ENCODE measurements around the gene CAMK2A. TPM values are rescaled to one million over a fixed set of nuclear protein-coding genes. Genes with fewer than 3 reads are reported as not detected.

Gene CAMK2A
- total RNA-seq, 4 donors from 2014 or later, result 1.2 TPM; not detected in 3

- no peak for TF ChIP-seq POLR2A (IDR thresholded peaks at IDR 0.05)
- TF ChIP-seq CTCF (IDR thresholded peaks at IDR 0.05), result no peak
- Histone ChIP-seq H3K36me3 (no peaks in the 10 kb centered on the region), H3K9me3 (no peaks in the 10 kb centered on the region), H3K27me3 (no peaks in the 10 kb centered on the region), H3K4me3 (no peak overlapping the region), H3K27ac (no peak overlapping the region), H3K4me1 (peaks cover 0 to 7% (median 3%) of the 10 kb centered on the region in 4 donors)
- DNase-seq, result no peak
Observed at GRCh38 chr5:150305557-150305956, 16.0 kb upstream of the CAMK2A start.

DNA sequence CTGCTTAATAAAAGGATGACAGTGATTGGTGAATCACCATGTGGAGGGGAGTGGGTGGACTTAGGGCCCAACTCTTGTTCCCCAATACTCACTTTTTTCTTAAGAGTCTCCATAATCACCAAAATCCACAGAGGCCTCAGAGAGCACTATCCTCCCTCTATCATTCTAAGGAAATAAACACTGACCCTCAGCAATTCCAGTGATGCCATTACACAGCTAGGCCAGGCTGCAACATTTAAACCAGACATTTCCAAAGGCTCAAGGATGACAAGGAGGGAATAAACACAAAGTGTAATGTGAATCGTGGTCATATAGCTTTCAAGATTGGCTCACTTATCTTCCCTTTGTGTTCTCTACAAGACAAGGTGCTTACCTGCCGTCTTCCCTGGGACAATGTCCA, 15.5 kb upstream of the CAMK2A start:
- no peak for DNase-seq
- Histone ChIP-seq H3K27me3 (no peaks in the 10 kb centered on the region), H3K4me1 (peaks cover 0 to 7% (median 3%) of the 10 kb centered on the region in 4 donors), H3K36me3 (no peaks in the 10 kb centered on the region), H3K9me3 (no peaks in the 10 kb centered on the region), H3K27ac (no peak overlapping the region), H3K4me3 (no peak overlapping the region)
- no peak for TF ChIP-seq POLR2A (IDR thresholded peaks at IDR 0.05)
- TF ChIP-seq CTCF (IDR thresholded peaks at IDR 0.05), result no peak

GRCh38 chr5:150304481-150305081, 15.0 kb upstream of the CAMK2A start:
- DNase-seq, result no peak
- Histone ChIP-seq H3K27ac (peak overlapping the region in 1 of 4 donors; percentile 59), H3K4me3 (no peak overlapping the region), H3K27me3 (no peaks in the 10 kb centered on the region), H3K36me3 (no peaks in the 10 kb centered on the region), H3K4me1 (peaks cover 0 to 7% (median 3%) of the 10 kb centered on the region in 4 donors), H3K9me3 (no peaks in the 10 kb centered on the region)
- TF ChIP-seq POLR2A (IDR thresholded peaks at IDR 0.05) (no peak), CTCF (IDR thresholded peaks at IDR 0.05) (no peak)

- TF ChIP-seq CTCF (IDR thresholded peaks at IDR 0.05) (no peak), POLR2A (IDR thresholded peaks at IDR 0.05) (no peak)
- Histone ChIP-seq H3K4me1 (peaks cover 0 to 7% (median 3%) of the 10 kb centered on the region in 4 donors), H3K9me3 (no peaks in the 10 kb centered on the region), H3K36me3 (no peaks in the 10 kb centered on the region), H3K4me3 (no peak overlapping the region), H3K27me3 (no peaks in the 10 kb centered on the region), H3K27ac (peak overlapping the region in 1 of 4 donors; percentile 59)
- no peak for DNase-seq
Observed at GRCh38 chr5:150303660-150304386, 14.2 kb upstream of the CAMK2A start.

- no peaks in the 10 kb centered on the region for H3K27me3 ChIP-seq
- TF ChIP-seq CTCF (IDR thresholded peaks at IDR 0.05) (no peak), POLR2A (IDR thresholded peaks at IDR 0.05) (no peak)
- no peak for DNase-seq
- no peaks in the 10 kb centered on the region for H3K36me3 ChIP-seq
- peak overlapping the region in 2 of 4 donors; percentile 31 to 32 for H3K4me3 ChIP-seq
- peak overlapping the region in 3 of 4 donors; percentile 39 to 59 (median 46) for H3K27ac ChIP-seq
- H3K9me3 ChIP-seq, result no peaks in the 10 kb centered on the region
- H3K4me1 ChIP-seq, result peaks cover 0 to 7% (median 3%) of the 10 kb centered on the region in 4 donors
Observed at GRCh38 chr5:150303070-150303615, 13.6 kb upstream of the CAMK2A start.

Measured in Peyer's patch (tissue), 4 donors.